ENCODE measurements around the gene PCSK6. TPM values are rescaled to one million over a fixed set of nuclear protein-coding genes. Genes with fewer than 3 reads are reported as not detected.

PCSK6 gene
- total RNA-seq, 3 donors from 2014 or later (not counting 1 experiment from before 2014, with no cell fraction given): 1.5 to 2.4 (median 2.4) TPM

GRCh38 chr15:101522621-101523559, 33.4 kb upstream of the PCSK6 start:
- no peak overlapping the region for H3K27ac Mint-ChIP-seq
- TF ChIP-seq CTCF (IDR thresholded peaks at IDR 0.05): no peak
- peaks cover 6 to 13% of the 10 kb centered on the region in 2 donors for H3K27me3 Mint-ChIP-seq (ENCODE audit: low read depth in 2 of 2)
- peaks cover 11 to 12% of the 10 kb centered on the region in 2 donors for H3K4me1 Mint-ChIP-seq
- H3K36me3 Mint-ChIP-seq: peaks cover 6% of the 10 kb centered on the region
- peaks cover 8 to 10% of the 10 kb centered on the region in 2 donors for H3K9me3 Mint-ChIP-seq
- Histone ChIP-seq H3K36me3 (ENCODE audit: control insufficient read depth, insufficient read depth, low read length) (no peaks in the 10 kb centered on the region), H3K27ac (ENCODE audit: low read length) (no peak overlapping the region), H3K4me1 (ENCODE audit: control insufficient read depth, insufficient read depth, low read length) (peaks cover 5% of the 10 kb centered on the region), H3K9me3 (ENCODE audit: control insufficient read depth, insufficient read depth, low read length) (no peaks in the 10 kb centered on the region), H3K4me3 (ENCODE audit: low read length) (no peak overlapping the region), H3K27me3 (ENCODE audit: control insufficient read depth, insufficient read depth, low read length) (no peaks in the 10 kb centered on the region)
- intact Hi-C loops (cut with micrococcal nuclease): no loop called here
- WGBS (ENCODE audit: insufficient coverage): 91% methylated on average over 18 of the region's 18 CpGs
- no peak for ATAC-seq
- no peak for DNase-seq
- H3K4me3 Mint-ChIP-seq: no peak overlapping the region

GRCh38 chr15:101522091-101522490, 32.6 kb upstream of the PCSK6 start:
- H3K4me1 Mint-ChIP-seq: peaks cover 11 to 12% of the 10 kb centered on the region in 2 donors
- Histone ChIP-seq H3K27me3 (ENCODE audit: control insufficient read depth, insufficient read depth, low read length) (no peaks in the 10 kb centered on the region), H3K4me1 (ENCODE audit: control insufficient read depth, insufficient read depth, low read length) (peaks cover 5% of the 10 kb centered on the region), H3K9me3 (ENCODE audit: control insufficient read depth, insufficient read depth, low read length) (peaks cover 3% of the 10 kb centered on the region), H3K36me3 (ENCODE audit: control insufficient read depth, insufficient read depth, low read length) (no peaks in the 10 kb centered on the region), H3K27ac (ENCODE audit: low read length) (no peak overlapping the region), H3K4me3 (ENCODE audit: low read length) (no peak overlapping the region)
- no peak for TF ChIP-seq CTCF (IDR thresholded peaks at IDR 0.05)
- H3K27me3 Mint-ChIP-seq (ENCODE audit: low read depth in 2 of 2): peaks cover 6 to 13% of the 10 kb centered on the region in 2 donors
- DNase-seq (no peak), ATAC-seq (no peak)
- no peak overlapping the region for H3K4me3 Mint-ChIP-seq
- H3K36me3 Mint-ChIP-seq: peaks cover 10% of the 10 kb centered on the region
- WGBS (ENCODE audit: insufficient coverage): 82% methylated on average over 11 of the region's 11 CpGs
- H3K27ac Mint-ChIP-seq: peak overlapping the region in 1 of 2 donors; percentile 7
- H3K9me3 Mint-ChIP-seq: peaks cover 10 to 11% of the 10 kb centered on the region in 2 donors
- intact Hi-C loops (cut with micrococcal nuclease): no loop called here

- no CpG with 5 or more reads among the region's 5 CpGs for WGBS (ENCODE audit: insufficient coverage)
- H3K27ac ChIP-seq (ENCODE audit: low read length): no peak overlapping the region
- no peak overlapping the region for H3K4me3 ChIP-seq (ENCODE audit: low read length)
Measured at GRCh38 chr15:101521591-101521990, 32.1 kb upstream of the PCSK6 start.

More at GRCh38 chr15:101521591-101521990, 32.1 kb upstream of the PCSK6 start:
- peak; percentile 18 to 54 (median 49) for ATAC-seq
- peaks cover 5% of the 10 kb centered on the region for H3K9me3 ChIP-seq (ENCODE audit: control insufficient read depth, insufficient read depth, low read length)
- DNase-seq: no peak
- H3K4me1 ChIP-seq (ENCODE audit: control insufficient read depth, insufficient read depth, low read length): peaks cover 5% of the 10 kb centered on the region
- Mint-ChIP-seq H3K36me3 (peaks cover 14% of the 10 kb centered on the region), H3K27ac (peak overlapping the region in 1 of 2 donors; percentile 7), H3K4me3 (peak overlapping the region; percentile 14), H3K4me1 (peaks cover 11 to 12% of the 10 kb centered on the region in 2 donors), H3K27me3 (ENCODE audit: low read depth in 2 of 2) (peaks cover 9 to 13% of the 10 kb centered on the region in 2 donors), H3K9me3 (peaks cover 11 to 13% of the 10 kb centered on the region in 2 donors)
- no peaks in the 10 kb centered on the region for H3K36me3 ChIP-seq (ENCODE audit: control insufficient read depth, insufficient read depth, low read length)
- no peak for TF ChIP-seq CTCF (IDR thresholded peaks at IDR 0.05)
- intact Hi-C loops (cut with micrococcal nuclease): no loop called here
- H3K27me3 ChIP-seq (ENCODE audit: control insufficient read depth, insufficient read depth, low read length): no peaks in the 10 kb centered on the region
